CD14-positive monocyte (primary cell): ENCODE measurements around the gene MANF. TPM values are rescaled to one million over a fixed set of nuclear protein-coding genes. Genes with fewer than 3 reads are reported as not detected.

Source experiments
- DNase-seq, 3 donors: peaks; one replicate each; pipeline ENCODE4 v3.0.0-alpha.2; 2011 to 2022
- H2AFZ ChIP-seq: 2 replicates; pipeline ENCODE4 v1.6.0; 2012; ENCODE audit warnings: mild to moderate bottlenecking, low read depth, low read length, inconsistent platforms; ENCODE audit not compliant: insufficient read depth, poor library complexity, severe bottlenecking
- H3K27ac ChIP-seq, 2 donors: 1 replicate in 1 of 2; 2 replicates in 1 of 2; pipeline ENCODE4 v1.5.1; 2012 to 2013; ENCODE audit warnings: low read length in 2 of 2, control low read depth in 1 of 2, inconsistent platforms in 1 of 2, low read depth in 1 of 2, mild to moderate bottlenecking in 1 of 2
- H3K27me3 ChIP-seq, 2 donors: one replicate each; pipeline versions ENCODE4 v1.6.0 to v1.6.1; 2011 to 2013; ENCODE audit warnings: low read length in 2 of 2; ENCODE audit not compliant: control insufficient read depth in 2 of 2, insufficient read depth in 2 of 2
- H3K36me3 ChIP-seq, 2 donors: replicated peaks in 1 of 2; 1 replicate in 1 of 2; 2 replicates in 1 of 2; pipeline versions ENCODE4 v1.5.1 to v1.6.1; 2012 to 2013; ENCODE audit warnings: low read length in 2 of 2, control low read depth in 1 of 2, inconsistent platforms in 1 of 2, mild to moderate bottlenecking in 1 of 2; ENCODE audit not compliant: insufficient read depth in 2 of 2, control insufficient read depth in 1 of 2
- H3K4me1 ChIP-seq, 2 donors: 1 replicate in 1 of 2; 2 replicates in 1 of 2; pipeline versions ENCODE4 v1.5.1 to v1.6.1; 2012 to 2013; ENCODE audit warnings: low read length in 2 of 2, control low read depth in 1 of 2, inconsistent platforms in 1 of 2, mild to moderate bottlenecking in 1 of 2, moderate library complexity in 1 of 2; ENCODE audit not compliant: insufficient read depth in 2 of 2, control insufficient read depth in 1 of 2
- H3K4me2 ChIP-seq: replicated peaks from 2 replicates; pipeline ENCODE3; 2012; ENCODE audit warnings: low read length, moderate library complexity, mild to moderate bottlenecking; ENCODE audit not compliant: poor library complexity, severe bottlenecking; ENCODE audit errors: extremely low read depth
- H3K4me3 ChIP-seq, 3 experiments: fragments of 200-600 bp in 1 of 3; sonication (generic) in 1 of 3; replicated peaks in 1 of 3; 1 replicate in 2 of 3; 2 replicates in 1 of 3; pipeline ENCODE4 v1.5.1; 2011 to 2013; ENCODE audit warnings: low read length in 3 of 3, mild to moderate bottlenecking in 3 of 3, control low read depth in 2 of 3, low read depth in 2 of 3, inconsistent platforms in 1 of 3, moderate library complexity in 1 of 3
- H3K79me2 ChIP-seq: 2 replicates; pipeline ENCODE4 v1.6.0; 2012; ENCODE audit warnings: mild to moderate bottlenecking, control low read depth, inconsistent platforms, low read length, moderate library complexity; ENCODE audit not compliant: insufficient read depth
- H3K9ac ChIP-seq: 2 replicates; pipeline ENCODE4 v1.6.0; 2017; ENCODE audit warnings: low read length, mild to moderate bottlenecking; ENCODE audit not compliant: insufficient read depth, poor library complexity, severe bottlenecking
- H3K9me3 ChIP-seq, 2 donors: replicated peaks in 1 of 2; 1 replicate in 1 of 2; 2 replicates in 1 of 2; pipeline versions ENCODE4 v1.5.1 to v1.6.1; 2012 to 2013; ENCODE audit warnings: low read length in 2 of 2, control low read depth in 1 of 2; ENCODE audit not compliant: control insufficient read depth in 1 of 2, insufficient read depth in 1 of 2
- H4K20me1 ChIP-seq: 2 replicates; pipeline ENCODE4 v1.6.0; 2012; ENCODE audit warnings: mild to moderate bottlenecking, low read length, control low read depth, moderate library complexity; ENCODE audit not compliant: insufficient read depth
- H3K27ac Mint-ChIP-seq, 7 donors: one replicate each; pipeline ENCODE4 v1.8.0; 2020; ENCODE audit warnings: mild to moderate bottlenecking in 7 of 7, mixed read lengths in 7 of 7, moderate library complexity in 6 of 7, inconsistent platforms in 2 of 7
- H3K27me3 Mint-ChIP-seq, 3 donors: one replicate each; pipeline ENCODE4 v1.8.0; 2021 to 2022; ENCODE audit warnings: low read depth in 3 of 3, mild to moderate bottlenecking in 3 of 3, mixed read lengths in 3 of 3, moderate library complexity in 3 of 3, inconsistent platforms in 1 of 3
- H3K36me3 Mint-ChIP-seq, 2 donors: one replicate each; pipeline ENCODE4 v1.8.0; 2020; ENCODE audit warnings: mixed read lengths in 2 of 2, inconsistent platforms in 1 of 2, mild to moderate bottlenecking in 1 of 2
- H3K4me1 Mint-ChIP-seq: one replicate; pipeline ENCODE4 v1.8.0; 2020; ENCODE audit warnings: mild to moderate bottlenecking, mixed read lengths
- H3K4me3 Mint-ChIP-seq, 2 donors: one replicate each; pipeline ENCODE4 v1.8.0; 2020; ENCODE audit warnings: mild to moderate bottlenecking in 2 of 2, mixed read lengths in 2 of 2, moderate library complexity in 1 of 2
- H3K9me3 Mint-ChIP-seq, 7 donors: one replicate each; pipeline ENCODE4 v1.8.0; 2020 to 2022; ENCODE audit warnings: mixed read lengths in 7 of 7, mild to moderate bottlenecking in 6 of 7, moderate library complexity in 6 of 7, inconsistent platforms in 2 of 7
- CTCF ChIP-seq: fragments of 200-600 bp; IDR thresholded peaks from one replicate; pipeline ENCODE4 v1.8.0; 2022; ENCODE audit warnings: antibody characterized with exemption, mild to moderate bottlenecking
- WGBS: methylation state at CpG from one replicate; pipeline ENCODE4 v1.1.5; 2013; ENCODE audit warnings: missing lambda C conversion rate; ENCODE audit not compliant: insufficient coverage; 5-methylcytosine and 5-hydroxymethylcytosine counted together
- intact Hi-C, 2 donors: fragments of 100-400 bp; cut with micrococcal nuclease; formaldehyde crosslinking; loops; one replicate each; pipeline versions ENCODE4 v1.15.0 to v1.15.1; 2023
- polyA plus RNA-seq, 3 donors: library from polyadenylated mRNA; depleted of rRNA in 1 of 3; unstranded in 2 of 3; stranded (reverse) in 1 of 3; fragments of 300-500 nt in 2 of 3; fragments of >200 nt in 1 of 3; fragmentation: Illumina TruSeq in 2 of 3; gene quantifications; 1 replicate in 2 of 3; 2 replicates in 1 of 3; pipeline ENCODE4 v1.2.3, GENCODE V29; 2012 to 2021

The MANF gene
- polyA plus RNA-seq, 3 donors = 14.1 to 30.2 (median 23.6) TPM

GRCh38 chr3:51379746-51380455 is 5.2 kb upstream of the MANF start:
- peaks cover 18% of the 10 kb centered on the region for H3K4me1 Mint-ChIP-seq
- H3K27me3 ChIP-seq = no peaks in the 10 kb centered on the region
- H3K4me3 Mint-ChIP-seq = no peak overlapping the region
- peak overlapping the region; percentile 0 for H2AFZ ChIP-seq
- DNase-seq = no peak
- no peak for TF ChIP-seq CTCF
- H3K9me3 Mint-ChIP-seq = no peaks in the 10 kb centered on the region
- no peaks in the 10 kb centered on the region for H3K9me3 ChIP-seq
- no peaks in the 10 kb centered on the region for H3K36me3 ChIP-seq
- WGBS = 49% methylated on average over 4 of the region's 8 CpGs
- no peak overlapping the region for H3K4me2 ChIP-seq
- peaks cover 1 to 11% (median 3%) of the 10 kb centered on the region in 3 donors for H3K27me3 Mint-ChIP-seq
- no peak overlapping the region for H3K27ac Mint-ChIP-seq
- no peaks in the 10 kb centered on the region for H4K20me1 ChIP-seq
- H3K36me3 Mint-ChIP-seq = no peaks in the 10 kb centered on the region
- no peak overlapping the region for H3K9ac ChIP-seq
- H3K27ac ChIP-seq = no peak overlapping the region
- peaks cover 17% of the 10 kb centered on the region for H3K79me2 ChIP-seq
- no peak overlapping the region for H3K4me3 ChIP-seq
- intact Hi-C loops = loop anchor here (5.0 to 10.0 kb wide), 3 partner anchors 302 to 1155 kb away; partner anchors contain the start of genes NT5DC2 (in 1 of the 2) and UQCC5 (in 1 of the 2)
- peaks cover 5 to 9% of the 10 kb centered on the region in 2 donors for H3K4me1 ChIP-seq

DNA sequence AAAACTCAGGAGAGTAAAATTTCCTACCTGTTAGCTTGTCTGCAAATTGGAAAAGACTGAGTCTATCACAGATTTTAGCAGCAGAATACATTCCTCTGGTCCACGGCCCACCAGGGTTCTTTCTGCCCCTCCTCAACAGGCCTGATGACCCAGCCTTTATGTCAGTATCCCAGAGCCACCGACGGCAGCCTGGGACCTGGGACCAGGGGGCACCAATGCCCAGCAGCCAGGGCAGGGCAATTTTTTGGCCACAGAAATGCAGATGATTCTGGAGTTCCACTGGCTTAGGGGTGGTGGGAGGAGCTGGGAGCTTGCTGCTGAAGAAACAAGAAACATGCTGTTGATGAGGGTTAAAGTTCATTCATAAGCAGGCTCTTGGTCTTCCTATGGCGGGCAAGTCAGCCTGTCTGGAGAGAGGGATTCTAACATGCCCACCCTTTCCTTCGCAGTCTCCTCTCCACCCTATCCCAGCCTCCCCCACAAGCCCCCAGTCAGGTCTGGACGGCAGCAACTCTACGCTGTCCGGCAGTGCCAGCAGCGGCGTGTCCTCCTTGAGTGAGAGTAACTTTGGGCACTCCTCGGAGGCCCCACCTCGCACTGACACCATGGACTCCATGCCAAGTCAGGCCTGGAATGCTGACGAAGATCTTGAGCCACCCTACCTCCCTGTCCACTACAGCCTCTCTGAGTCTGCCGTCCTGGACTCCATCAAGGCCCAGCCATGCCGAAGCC is 4.3 kb upstream of the MANF start:
- peaks cover 9 to 13% of the 10 kb centered on the region in 2 donors for H3K4me1 ChIP-seq
- 97% methylated on average over 11 of the region's 15 CpGs for WGBS
- no peak overlapping the region for H3K9ac ChIP-seq
- Mint-ChIP-seq H3K9me3 (no peaks in the 10 kb centered on the region), H3K27ac (peak overlapping the region in 1 of 7 donors; percentile 63), H3K27me3 (peaks cover 2 to 11% (median 4%) of the 10 kb centered on the region in 3 donors), H3K4me3 (peak overlapping the region in 1 of 2 donors; percentile 41), H3K4me1 (peaks cover 21% of the 10 kb centered on the region), H3K36me3 (no peaks in the 10 kb centered on the region)
- no peaks in the 10 kb centered on the region for H3K9me3 ChIP-seq
- no peak overlapping the region for H3K27ac ChIP-seq
- no peak overlapping the region for H3K4me2 ChIP-seq
- DNase-seq = no peak
- intact Hi-C loops = loop anchor here (5.0 to 10.0 kb wide), 2 partner anchors 302 to 1154 kb away; partner anchors contain the start of genes NT5DC2 (in 1 of the 2) and UQCC5 (in 1 of the 2)
- H3K36me3 ChIP-seq = no peaks in the 10 kb centered on the region
- H2AFZ ChIP-seq = no peak overlapping the region
- H3K27me3 ChIP-seq = no peaks in the 10 kb centered on the region
- H3K79me2 ChIP-seq = peaks cover 24% of the 10 kb centered on the region
- TF ChIP-seq CTCF = no peak
- H3K4me3 ChIP-seq = no peak overlapping the region
- H4K20me1 ChIP-seq = peaks cover 2% of the 10 kb centered on the region
